ENCODE measurements around the gene ACER3. TPM values are rescaled to one million over a fixed set of nuclear protein-coding genes. Genes with fewer than 3 reads are reported as not detected.

The ACER3 gene
- polyA plus RNA-seq, 1 donor from 2014 or later: 14.9 TPM

GRCh38 chr11:76939219-76939631 is 78.5 kb downstream of the ACER3 start:
- H3K9ac ChIP-seq (ENCODE audit: low read length): no peak overlapping the region
- no peak overlapping the region for H3K27ac ChIP-seq (ENCODE audit: low read length)
- no peak overlapping the region for H3K4me2 ChIP-seq (ENCODE audit: low read length)
- TF ChIP-seq EZH2 (IDR thresholded peaks at IDR 0.05; ENCODE audit: borderline replicate concordance, insufficient read depth, low read length, poor library complexity, severe bottlenecking) (no peak), RAD21 (conservative IDR thresholded peaks at IDR 0.05) (no peak), CTCF (IDR thresholded peaks at IDR 0.05; ENCODE audit: poor library complexity, severe bottlenecking) (no peak), SMC3 (conservative IDR thresholded peaks at IDR 0.05; ENCODE audit: poor library complexity) (no peak), POLR2AphosphoS5 (IDR thresholded peaks at IDR 0.05) (no peak), TAF1 (IDR thresholded peaks at IDR 0.05; ENCODE audit: low read depth) (no peak), EP300 (conservative IDR thresholded peaks at IDR 0.05; ENCODE audit: poor library complexity, severe bottlenecking) (no peak), MXI1 (conservative IDR thresholded peaks at IDR 0.05; ENCODE audit: poor library complexity, severe bottlenecking) (no peak)
- TF ChIP-seq, protein P1, sequence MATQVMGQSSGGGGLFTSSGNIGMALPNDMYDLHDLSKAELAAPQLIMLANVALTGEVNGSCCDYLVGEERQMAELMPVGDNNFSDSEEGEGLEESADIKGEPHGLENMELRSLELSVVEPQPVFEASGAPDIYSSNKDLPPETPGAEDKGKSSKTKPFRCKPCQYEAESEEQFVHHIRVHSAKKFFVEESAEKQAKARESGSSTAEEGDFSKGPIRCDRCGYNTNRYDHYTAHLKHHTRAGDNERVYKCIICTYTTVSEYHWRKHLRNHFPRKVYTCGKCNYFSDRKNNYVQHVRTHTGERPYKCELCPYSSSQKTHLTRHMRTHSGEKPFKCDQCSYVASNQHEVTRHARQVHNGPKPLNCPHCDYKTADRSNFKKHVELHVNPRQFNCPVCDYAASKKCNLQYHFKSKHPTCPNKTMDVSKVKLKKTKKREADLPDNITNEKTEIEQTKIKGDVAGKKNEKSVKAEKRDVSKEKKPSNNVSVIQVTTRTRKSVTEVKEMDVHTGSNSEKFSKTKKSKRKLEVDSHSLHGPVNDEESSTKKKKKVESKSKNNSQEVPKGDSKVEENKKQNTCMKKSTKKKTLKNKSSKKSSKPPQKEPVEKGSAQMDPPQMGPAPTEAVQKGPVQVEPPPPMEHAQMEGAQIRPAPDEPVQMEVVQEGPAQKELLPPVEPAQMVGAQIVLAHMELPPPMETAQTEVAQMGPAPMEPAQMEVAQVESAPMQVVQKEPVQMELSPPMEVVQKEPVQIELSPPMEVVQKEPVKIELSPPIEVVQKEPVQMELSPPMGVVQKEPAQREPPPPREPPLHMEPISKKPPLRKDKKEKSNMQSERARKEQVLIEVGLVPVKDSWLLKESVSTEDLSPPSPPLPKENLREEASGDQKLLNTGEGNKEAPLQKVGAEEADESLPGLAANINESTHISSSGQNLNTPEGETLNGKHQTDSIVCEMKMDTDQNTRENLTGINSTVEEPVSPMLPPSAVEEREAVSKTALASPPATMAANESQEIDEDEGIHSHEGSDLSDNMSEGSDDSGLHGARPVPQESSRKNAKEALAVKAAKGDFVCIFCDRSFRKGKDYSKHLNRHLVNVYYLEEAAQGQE (IDR thresholded peaks at IDR 0.05; ENCODE audit: borderline replicate concordance): no peak
- no peak overlapping the region for H2AFZ ChIP-seq (ENCODE audit: low read depth, low read length)
- no peaks in the 10 kb centered on the region for H3K36me3 ChIP-seq (ENCODE audit: insufficient read depth, low read length)
- H3K4me3 ChIP-seq (ENCODE audit: low read length): no peak overlapping the region
- peaks cover 3% of the 10 kb centered on the region for H3K9me3 ChIP-seq (ENCODE audit: low read length)
- no peaks in the 10 kb centered on the region for H3K27me3 ChIP-seq (ENCODE audit: insufficient read depth, low read depth, low read length)
- no peaks in the 10 kb centered on the region for H3F3A ChIP-seq (ENCODE audit: insufficient read depth, low read length, poor library complexity, severe bottlenecking)
- H3K79me2 ChIP-seq (replicated peaks; ENCODE audit: insufficient read depth, low read length): no peaks in the 10 kb centered on the region
- no peaks in the 10 kb centered on the region for H3K9me2 ChIP-seq (ENCODE audit: insufficient read depth, low read length)
- H4K20me1 ChIP-seq (ENCODE audit: insufficient read depth): no peaks in the 10 kb centered on the region

DNA sequence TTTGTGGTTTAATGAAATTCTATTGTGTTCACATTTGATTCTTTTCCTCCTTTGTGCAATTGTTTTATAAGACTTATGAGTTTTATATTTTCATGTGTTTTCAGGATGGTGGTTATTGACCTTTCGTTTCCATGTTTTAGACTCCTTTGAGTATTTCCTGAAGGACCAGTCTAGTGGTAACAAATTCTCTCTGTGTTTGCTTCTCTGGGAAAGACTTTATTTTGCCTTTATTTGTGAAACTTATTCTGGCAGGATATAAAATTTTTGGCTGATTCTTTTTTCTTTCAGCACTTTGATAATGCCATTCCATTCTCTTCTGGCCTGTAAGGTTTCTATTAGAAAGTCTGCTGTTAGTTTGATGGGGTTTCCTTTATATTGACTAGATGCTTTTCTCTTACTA is 83.5 kb downstream of the ACER3 start:
- H3K79me2 ChIP-seq (replicated peaks; ENCODE audit: insufficient read depth, low read length): no peaks in the 10 kb centered on the region
- H2AFZ ChIP-seq (ENCODE audit: low read depth, low read length): no peak overlapping the region
- no peak overlapping the region for H3K9ac ChIP-seq (ENCODE audit: low read length)
- H3K4me2 ChIP-seq (ENCODE audit: low read length): no peak overlapping the region
- H3K36me3 ChIP-seq (ENCODE audit: insufficient read depth, low read length): no peaks in the 10 kb centered on the region
- peaks cover 8% of the 10 kb centered on the region for H3K9me3 ChIP-seq (ENCODE audit: low read length)
- no peaks in the 10 kb centered on the region for H4K20me1 ChIP-seq (ENCODE audit: insufficient read depth)
- no peaks in the 10 kb centered on the region for H3K9me2 ChIP-seq (ENCODE audit: insufficient read depth, low read length)
- H3K27me3 ChIP-seq (ENCODE audit: insufficient read depth, low read depth, low read length): no peaks in the 10 kb centered on the region
- no peak overlapping the region for H3K4me3 ChIP-seq (ENCODE audit: low read length)
- TF ChIP-seq RAD21 (conservative IDR thresholded peaks at IDR 0.05) (no peak), EP300 (conservative IDR thresholded peaks at IDR 0.05; ENCODE audit: poor library complexity, severe bottlenecking) (no peak)
- no peak overlapping the region for H3K27ac ChIP-seq (ENCODE audit: low read length)
- H3F3A ChIP-seq (ENCODE audit: insufficient read depth, low read length, poor library complexity, severe bottlenecking): no peaks in the 10 kb centered on the region

DNA sequence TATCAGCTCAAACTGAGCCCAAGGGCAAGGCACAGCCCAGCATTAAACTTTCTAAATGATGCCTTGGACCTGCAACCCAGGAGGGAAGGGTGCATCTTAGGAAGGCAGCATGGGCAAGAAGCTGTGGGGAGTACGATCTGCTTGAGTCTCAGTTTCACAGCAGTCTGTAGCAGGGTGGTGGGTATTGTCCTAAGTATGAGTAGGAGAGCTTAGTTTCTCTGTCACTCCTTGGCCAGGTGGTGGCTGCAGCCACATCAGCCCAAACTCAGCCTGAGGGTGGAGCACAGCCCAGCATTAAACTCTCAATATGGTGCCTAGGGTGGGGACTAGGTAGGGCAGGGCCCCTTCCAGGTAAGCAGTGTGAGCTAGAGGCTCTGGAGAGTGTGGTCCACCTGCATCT is 85.5 kb downstream of the ACER3 start:
- TF ChIP-seq TAF1 (IDR thresholded peaks at IDR 0.05; ENCODE audit: low read depth) (no peak), POLR2AphosphoS5 (IDR thresholded peaks at IDR 0.05) (no peak), RAD21 (conservative IDR thresholded peaks at IDR 0.05) (no peak), EP300 (conservative IDR thresholded peaks at IDR 0.05; ENCODE audit: poor library complexity, severe bottlenecking) (no peak), CTCF (IDR thresholded peaks at IDR 0.05; ENCODE audit: poor library complexity, severe bottlenecking) (no peak), MXI1 (conservative IDR thresholded peaks at IDR 0.05; ENCODE audit: poor library complexity, severe bottlenecking) (no peak), EZH2 (IDR thresholded peaks at IDR 0.05; ENCODE audit: borderline replicate concordance, insufficient read depth, low read length, poor library complexity, severe bottlenecking) (no peak), SMC3 (conservative IDR thresholded peaks at IDR 0.05; ENCODE audit: poor library complexity) (no peak)
- Histone ChIP-seq H4K20me1 (ENCODE audit: insufficient read depth) (no peaks in the 10 kb centered on the region), H3K9ac (ENCODE audit: low read length) (no peak overlapping the region), H3K79me2 (replicated peaks; ENCODE audit: insufficient read depth, low read length) (no peaks in the 10 kb centered on the region), H3K4me2 (ENCODE audit: low read length) (no peak overlapping the region), H2AFZ (ENCODE audit: low read depth, low read length) (no peak overlapping the region), H3K36me3 (ENCODE audit: insufficient read depth, low read length) (no peaks in the 10 kb centered on the region), H3F3A (ENCODE audit: insufficient read depth, low read length, poor library complexity, severe bottlenecking) (no peaks in the 10 kb centered on the region), H3K9me2 (ENCODE audit: insufficient read depth, low read length) (no peaks in the 10 kb centered on the region), H3K27ac (ENCODE audit: low read length) (no peak overlapping the region), H3K9me3 (ENCODE audit: low read length) (peaks cover 8% of the 10 kb centered on the region), H3K4me3 (ENCODE audit: low read length) (no peak overlapping the region), H3K27me3 (ENCODE audit: insufficient read depth, low read depth, low read length) (no peaks in the 10 kb centered on the region)
